Calu3 (cell line): ENCODE data around the gene SYT13. TPM values are rescaled to one million over a fixed set of nuclear protein-coding genes. Genes with fewer than 3 reads are reported as not detected.

Source experiments
- BruUV-seq: library from RNA; stranded (reverse); fragments of 400-500 nt; replicated peaks from 2 replicates; lab custom pipeline; 2021; lab: Mats Ljungman, UMichigan
- CTCF ChIA-PET: fragments of 300-600 bp; sonication (Branson Sonifier 250); formaldehyde crosslinking; loops from one replicate; lab custom pipeline; 2022; ENCODE audit warnings: antibody characterized with exemption; lab: Charles Lee
- DNase-seq: peaks from one replicate; pipeline ENCODE4 v3.0.0; 2022
- H3K27ac Mint-ChIP-seq: one replicate; pipeline ENCODE4 v1.8.0; 2022; ENCODE audit warnings: mixed read lengths; ENCODE audit not compliant: unreplicated experiment
- H3K27me3 Mint-ChIP-seq: one replicate; pipeline ENCODE4 v1.8.0; 2022; ENCODE audit warnings: mixed read lengths; ENCODE audit not compliant: unreplicated experiment
- H3K36me3 Mint-ChIP-seq: one replicate; pipeline ENCODE4 v1.8.0; 2022; ENCODE audit warnings: mild to moderate bottlenecking, moderate library complexity, mixed read lengths; ENCODE audit not compliant: insufficient read depth, unreplicated experiment
- H3K4me1 Mint-ChIP-seq: one replicate; pipeline ENCODE4 v1.8.0; 2022; ENCODE audit warnings: mild to moderate bottlenecking, low read depth, mixed read lengths; ENCODE audit not compliant: unreplicated experiment
- H3K4me3 Mint-ChIP-seq: one replicate; pipeline ENCODE4 v1.8.0; 2022; ENCODE audit warnings: mild to moderate bottlenecking, low read depth, moderate library complexity, mixed read lengths; ENCODE audit not compliant: unreplicated experiment
- H3K9me3 Mint-ChIP-seq: one replicate; pipeline ENCODE4 v1.8.0; 2022; ENCODE audit warnings: low read depth, mixed read lengths; ENCODE audit not compliant: unreplicated experiment
- intact Hi-C: fragments of 100-400 bp; cut with micrococcal nuclease; formaldehyde crosslinking; loops from one replicate; pipeline ENCODE4 v1.10.0; 2022; ENCODE audit not compliant: unreplicated experiment
- total RNA-seq: library from RNA; stranded (reverse); gene quantifications from 2 replicates; pipeline ENCODE4 v1.2.3, GENCODE V29; 2022
- TF ChIP-seq, protein P1 (sequence below): fragments of 200-600 bp; IDR thresholded peaks from one replicate; pipeline ENCODE4 v1.8.0; 2022; ENCODE audit warnings: antibody characterized with exemption; ENCODE audit not compliant: unreplicated experiment

The SYT13 gene
- total RNA-seq, 1 experiment from 2014 or later, result 36.8 TPM

DNA sequence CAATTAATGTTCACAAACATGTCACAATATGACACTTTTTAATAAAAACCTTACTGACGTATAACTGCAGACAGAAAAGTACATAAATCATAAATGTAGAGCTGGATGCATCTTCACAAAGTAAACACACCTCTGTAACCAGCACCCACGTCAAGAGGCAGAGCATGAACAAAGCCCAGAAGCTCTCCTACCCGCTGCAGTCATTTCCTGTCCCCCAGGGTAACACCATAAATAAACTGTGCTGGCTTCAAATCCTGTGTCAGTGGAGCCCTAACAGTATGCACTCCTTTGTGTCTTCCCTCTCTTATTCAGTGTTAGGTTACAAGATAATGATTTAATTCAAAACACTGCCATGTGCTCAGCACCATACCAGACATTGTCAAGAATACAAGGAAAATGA is 5.7 kb downstream of the SYT13 start:
- no peaks in the 10 kb centered on the region for H3K27me3 Mint-ChIP-seq
- peaks cover 6% of the 10 kb centered on the region for H3K9me3 Mint-ChIP-seq
- TF ChIP-seq, protein P1, sequence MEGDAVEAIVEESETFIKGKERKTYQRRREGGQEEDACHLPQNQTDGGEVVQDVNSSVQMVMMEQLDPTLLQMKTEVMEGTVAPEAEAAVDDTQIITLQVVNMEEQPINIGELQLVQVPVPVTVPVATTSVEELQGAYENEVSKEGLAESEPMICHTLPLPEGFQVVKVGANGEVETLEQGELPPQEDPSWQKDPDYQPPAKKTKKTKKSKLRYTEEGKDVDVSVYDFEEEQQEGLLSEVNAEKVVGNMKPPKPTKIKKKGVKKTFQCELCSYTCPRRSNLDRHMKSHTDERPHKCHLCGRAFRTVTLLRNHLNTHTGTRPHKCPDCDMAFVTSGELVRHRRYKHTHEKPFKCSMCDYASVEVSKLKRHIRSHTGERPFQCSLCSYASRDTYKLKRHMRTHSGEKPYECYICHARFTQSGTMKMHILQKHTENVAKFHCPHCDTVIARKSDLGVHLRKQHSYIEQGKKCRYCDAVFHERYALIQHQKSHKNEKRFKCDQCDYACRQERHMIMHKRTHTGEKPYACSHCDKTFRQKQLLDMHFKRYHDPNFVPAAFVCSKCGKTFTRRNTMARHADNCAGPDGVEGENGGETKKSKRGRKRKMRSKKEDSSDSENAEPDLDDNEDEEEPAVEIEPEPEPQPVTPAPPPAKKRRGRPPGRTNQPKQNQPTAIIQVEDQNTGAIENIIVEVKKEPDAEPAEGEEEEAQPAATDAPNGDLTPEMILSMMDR, result no peak
- CTCF ChIA-PET, result interaction anchor here (1.7 kb wide), 1 partner anchor 7 kb away, joined by 5 read pairs; no protein-coding TSS in a partner anchor
- no peak overlapping the region for H3K27ac Mint-ChIP-seq
- DNase-seq, result no peak
- peaks cover 36% of the 10 kb centered on the region for H3K4me1 Mint-ChIP-seq
- no peak overlapping the region for H3K4me3 Mint-ChIP-seq
- intact Hi-C loops, result no loop called here
- peaks cover 10% of the 10 kb centered on the region for H3K36me3 Mint-ChIP-seq
- BruUV-seq, result no TSS peak

DNA sequence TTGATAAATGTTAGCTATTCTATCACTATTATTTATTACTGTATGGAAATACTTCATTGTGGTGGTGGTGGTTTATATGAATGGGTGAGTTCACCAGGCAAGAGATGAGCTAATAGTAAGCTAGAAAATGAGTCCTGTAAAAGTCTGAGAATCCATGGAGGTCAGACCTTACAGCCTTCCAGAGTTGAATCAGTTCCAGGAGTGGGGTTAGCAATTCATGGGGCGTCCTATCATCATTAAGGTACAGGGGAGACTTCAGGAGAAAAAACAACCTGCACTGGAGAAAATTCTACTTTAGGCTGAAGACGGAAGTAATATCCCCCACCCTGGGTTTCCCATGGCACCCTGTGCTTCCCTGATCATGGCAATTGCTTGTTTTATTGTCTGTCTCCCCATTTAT is 6.5 kb downstream of the SYT13 start:
- intact Hi-C loops, result no loop called here
- TF ChIP-seq, protein P1, result no peak
- BruUV-seq, result no TSS peak
- peaks cover 43% of the 10 kb centered on the region for H3K4me1 Mint-ChIP-seq
- DNase-seq, result no peak
- peaks cover 7% of the 10 kb centered on the region for H3K36me3 Mint-ChIP-seq
- peaks cover 6% of the 10 kb centered on the region for H3K9me3 Mint-ChIP-seq
- H3K27me3 Mint-ChIP-seq, result no peaks in the 10 kb centered on the region
- no peak overlapping the region for H3K27ac Mint-ChIP-seq
- CTCF ChIA-PET, result no interaction called here
- no peak overlapping the region for H3K4me3 Mint-ChIP-seq

DNA sequence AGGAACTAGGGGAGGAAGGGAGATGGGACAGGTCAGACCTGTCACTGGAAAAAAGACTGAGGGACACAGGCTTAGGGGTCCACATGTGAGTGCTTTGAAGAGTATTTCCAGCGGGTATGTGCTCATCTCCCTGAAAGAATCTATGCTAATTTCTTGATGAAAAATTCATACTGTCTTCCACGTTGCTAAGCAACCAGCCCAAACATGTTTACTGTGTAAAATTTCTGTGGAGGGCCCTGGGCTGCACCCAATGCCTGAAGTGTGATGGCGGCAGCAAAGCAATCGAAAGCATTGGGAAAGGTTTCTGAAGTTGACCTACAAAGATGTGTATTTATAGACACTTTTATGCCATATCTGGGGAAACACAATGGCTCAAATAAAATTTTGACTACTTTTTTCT is 7.4 kb downstream of the SYT13 start:
- no peaks in the 10 kb centered on the region for H3K27me3 Mint-ChIP-seq
- peaks cover 11% of the 10 kb centered on the region for H3K36me3 Mint-ChIP-seq
- TF ChIP-seq, protein P1, result no peak
- no TSS peak for BruUV-seq
- no peak overlapping the region for H3K27ac Mint-ChIP-seq
- no peak overlapping the region for H3K4me3 Mint-ChIP-seq
- H3K4me1 Mint-ChIP-seq, result peaks cover 40% of the 10 kb centered on the region
- H3K9me3 Mint-ChIP-seq, result peaks cover 6% of the 10 kb centered on the region
- CTCF ChIA-PET, result no interaction called here
- DNase-seq, result no peak
- intact Hi-C loops, result no loop called here

DNA sequence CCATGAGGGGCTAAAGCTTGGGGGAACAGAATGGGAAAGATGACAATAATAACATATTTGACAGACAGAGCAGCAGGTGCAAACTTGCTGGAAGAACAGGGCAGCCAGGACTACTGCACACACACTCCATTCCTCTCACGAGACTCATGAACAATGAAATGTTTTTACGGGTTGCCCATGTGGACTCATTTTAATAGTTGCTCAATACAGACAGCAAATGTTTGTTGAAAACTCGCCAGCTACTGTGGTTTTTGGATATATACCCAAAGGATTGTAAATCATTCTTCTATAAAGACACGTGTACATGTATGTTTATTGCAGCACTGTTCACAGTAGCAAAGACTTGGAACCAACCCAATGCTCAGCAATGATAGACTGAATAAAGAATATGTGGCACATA is 10.3 kb downstream of the SYT13 start:
- H3K36me3 Mint-ChIP-seq, result peaks cover 6% of the 10 kb centered on the region
- no peak overlapping the region for H3K4me3 Mint-ChIP-seq
- CTCF ChIA-PET, result no interaction called here
- no peak for DNase-seq
- intact Hi-C loops, result no loop called here
- TF ChIP-seq, protein P1, result no peak
- BruUV-seq, result no TSS peak
- no peaks in the 10 kb centered on the region for H3K27me3 Mint-ChIP-seq
- peaks cover 46% of the 10 kb centered on the region for H3K4me1 Mint-ChIP-seq
- peaks cover 6% of the 10 kb centered on the region for H3K9me3 Mint-ChIP-seq
- H3K27ac Mint-ChIP-seq, result no peak overlapping the region
